Activated naive CD8-positive, alpha-beta T cell treated with anti-CD3 and anti-CD28 coated beads, Interleukin-2, amount 50 U/mL, for 16 hours (primary cell): ENCODE measurements around the gene PTPRG.

Experiments
- DNase-seq: peaks from one replicate; pipeline ENCODE4 v3.0.0-alpha.2; 2020; ENCODE audit warnings: low read depth, low spot score

Gene PTPRG

GRCh38 chr3:62332017-62332416 lies 770.6 kb downstream of the PTPRG start:
- DNase-seq, result no peak

GRCh38 chr3:62332835-62333244 lies 771.5 kb downstream of the PTPRG start:
- no peak for DNase-seq

GRCh38 chr3:62335196-62335595 lies 773.8 kb downstream of the PTPRG start:
- DNase-seq, result no peak

- no peak for DNase-seq
Observed at GRCh38 chr3:62343755-62344154, 782.4 kb downstream of the PTPRG start.
